K562 (cell line): ENCODE results near the gene GMPR2. TPM values are rescaled to one million over a fixed set of nuclear protein-coding genes. Genes with fewer than 3 reads are reported as not detected.
A peak's percentile ranks its signal among the peaks of the same experiment; 100 is the strongest.

ENCODE experiments used
- ATAC-seq: fragments of 200-7000 bp; cut with Tn5 transposase; 3 replicates; pipeline ENCODE4 v1.9.1; 2020; ENCODE audit warnings: moderate library complexity
- BruUV-seq: library from RNA; stranded (reverse); fragments of 400-500 nt; replicated peaks from 2 replicates; lab custom pipeline; 2021; lab: Mats Ljungman, UMichigan
- CTCF ChIA-PET: fragments of 300-600 bp; formaldehyde crosslinking; extraction: SDS; loops from one replicate; lab custom pipeline; 2021; ENCODE audit warnings: low intra/inter-chr PET ratio; lab: Yijun Ruan, JAX
- POLR2A ChIA-PET: fragments of 300-600, 350-650 bp; sonication (Branson Sonifier 250); formaldehyde crosslinking; extraction: SDS; loops from one replicate; lab custom pipeline; 2021; ENCODE audit warnings: antibody characterized with exemption, inconsistent platforms; lab: Yijun Ruan, JAX
- DNase-seq, 4 experiments: peaks; one replicate each; pipeline versions ENCODE4 v3.0.0 to v3.0.0-alpha.2; 2011 to 2018; ENCODE audit warnings: low spot score in 3 of 4, mixed read lengths in 3 of 4; ENCODE audit errors: extremely low read depth in 1 of 4
- FAIRE-seq: peaks from 2 replicates; lab custom pipeline; 2011; peaks lifted over from hg19 to GRCh38; lab: Jason Lieb, UNC
- H2AFZ ChIP-seq: 2 replicates; pipeline ENCODE4 v1.6.0; 2011; ENCODE audit warnings: low read depth, low read length, control low read depth, inconsistent platforms
- H3K27ac ChIP-seq: fragments of 200-600 bp; 3 replicates; pipeline ENCODE4 v1.8.0; 2011; ENCODE audit warnings: low read depth, mild to moderate bottlenecking, control low read depth, inconsistent platforms, low read length, moderate library complexity, mixed read lengths; ENCODE audit errors: extremely low read depth
- H3K27me3 ChIP-seq, 2 experiments: fragments of 300-600 bp in 1 of 2; 2 replicates in 1 of 2; 3 replicates in 1 of 2; pipeline versions ENCODE4 v1.6.0 to v1.8.0; 2011; ENCODE audit warnings: inconsistent platforms in 2 of 2, low read length in 2 of 2, mild to moderate bottlenecking in 1 of 2, mixed read lengths in 1 of 2, moderate library complexity in 1 of 2; ENCODE audit not compliant: control insufficient read depth in 2 of 2, insufficient read depth in 2 of 2
- H3K36me3 ChIP-seq: fragments of 300-600 bp; 3 replicates; pipeline ENCODE4 v1.8.0; 2011; ENCODE audit warnings: mild to moderate bottlenecking, low read length, inconsistent platforms; ENCODE audit not compliant: control insufficient read depth, insufficient read depth
- H3K4me1 ChIP-seq, 2 experiments: fragments of 200-600 bp in 1 of 2; replicated peaks in 1 of 2; 2 replicates in 1 of 2; 3 replicates in 1 of 2; pipeline versions ENCODE4 v1.5.1 to v1.8.0; 2011; ENCODE audit warnings: inconsistent platforms in 2 of 2, low read length in 2 of 2, mild to moderate bottlenecking in 1 of 2, mixed read lengths in 1 of 2, moderate library complexity in 1 of 2; ENCODE audit not compliant: control insufficient read depth in 2 of 2, insufficient read depth in 2 of 2
- H3K4me2 ChIP-seq: 2 replicates; pipeline ENCODE4 v1.6.1; 2011; ENCODE audit warnings: low read length, control low read depth, inconsistent platforms, mixed read lengths; ENCODE audit not compliant: insufficient read depth
- H3K4me3 ChIP-seq: fragments of 200-600 bp; sonication (generic), shearing (Covaris generic); 2 replicates; pipeline ENCODE4 v1.5.1; 2016; ENCODE audit warnings: control low read depth, inconsistent platforms
- H3K79me2 ChIP-seq: fragments of 200-600 bp; 3 replicates; pipeline ENCODE4 v1.8.0; 2011; ENCODE audit warnings: low read length, inconsistent platforms; ENCODE audit not compliant: control insufficient read depth, insufficient read depth
- H3K9ac ChIP-seq, 2 experiments: 2 replicates each; pipeline versions ENCODE4 v1.6.0 to v1.6.1; 2011; ENCODE audit warnings: low read depth in 2 of 2, low read length in 2 of 2, control low read depth in 1 of 2, inconsistent platforms in 1 of 2, mild to moderate bottlenecking in 1 of 2, mixed read lengths in 1 of 2; ENCODE audit not compliant: insufficient read depth in 1 of 2
- H3K9me1 ChIP-seq: one replicate; pipeline ENCODE4 v1.6.0; 2011; ENCODE audit warnings: inconsistent platforms, mild to moderate bottlenecking, low read length, moderate library complexity; ENCODE audit not compliant: control insufficient read depth, insufficient read depth
- H3K9me3 ChIP-seq: replicated peaks from 2 replicates; pipeline ENCODE4 v1.5.1; 2011; ENCODE audit warnings: low read depth, low read length, inconsistent platforms; ENCODE audit not compliant: control insufficient read depth, insufficient read depth
- H4K20me1 ChIP-seq: replicated peaks from 2 replicates; pipeline ENCODE4 v1.6.1; 2011; ENCODE audit warnings: low read length, inconsistent platforms, mixed read lengths; ENCODE audit not compliant: control insufficient read depth, insufficient read depth
- ATF3 ChIP-seq, 2 experiments: fragments of 450-650 bp in 1 of 2; sonication (generic) in 1 of 2; formaldehyde crosslinking in 1 of 2; IDR thresholded peaks in 1 of 2; conservative IDR thresholded peaks in 1 of 2; 2 replicates each; pipeline versions ENCODE4 v1.6.1 to v1.8.1; 2016 to 2023; ENCODE audit warnings: mild to moderate bottlenecking in 2 of 2, moderate library complexity in 2 of 2, inconsistent platforms in 1 of 2, missing genetic modification reagents in 1 of 2
- CTBP1 ChIP-seq: fragments of 450-650 bp; IDR thresholded peaks from 2 replicates; pipeline ENCODE4 v1.6.1; 2016; ENCODE audit warnings: borderline replicate concordance
- FOSL1 ChIP-seq: fragments of 200-800 bp; sonication (Bioruptor generic); conservative IDR thresholded peaks from 2 replicates; pipeline ENCODE4 v1.6.1; 2016; ENCODE audit warnings: missing genetic modification characterization, missing compliant biosample characterization
- KLF16 ChIP-seq: IDR thresholded peaks from 2 replicates; pipeline ENCODE4 v1.6.1; 2016; ENCODE audit warnings: antibody characterized with exemption
- MGA ChIP-seq: fragments of 450-650 bp; IDR thresholded peaks from 2 replicates; pipeline ENCODE4 v1.6.1; 2016; ENCODE audit warnings: mild to moderate bottlenecking, moderate library complexity
- NEUROD1 ChIP-seq: fragments of 150-350 bp; IDR thresholded peaks from 2 replicates; pipeline ENCODE4 v1.6.1; 2014; ENCODE audit warnings: borderline replicate concordance, low read length, low read depth; ENCODE audit not compliant: partially characterized antibody
- SPI1 ChIP-seq: IDR thresholded peaks from 2 replicates; pipeline ENCODE4 v1.6.1; 2011; ENCODE audit warnings: low read depth, low read length, control low read depth, borderline replicate concordance
- STAT5A ChIP-seq: IDR thresholded peaks from 2 replicates; pipeline ENCODE4 v1.6.1; 2012; ENCODE audit warnings: low read length, inconsistent platforms, borderline replicate concordance
- ZEB2 ChIP-seq: fragments of 450-650 bp; IDR thresholded peaks from 2 replicates; pipeline ENCODE4 v1.6.1; 2016
- ZZZ3 ChIP-seq: fragments of 450-650 bp; IDR thresholded peaks from 2 replicates; pipeline ENCODE4 v1.6.1; 2016; ENCODE audit warnings: antibody characterized with exemption, mild to moderate bottlenecking, moderate library complexity
- WGBS: fragments of 100-300 bp; shearing (Covaris generic); methylation state at CpG from one replicate; pipeline ENCODE4 v1.1.6; 2016; ENCODE audit warnings: low coverage, mixed read lengths; ENCODE audit not compliant: insufficient coverage; ENCODE audit errors: missing lambda C conversion rate; 5-methylcytosine and 5-hydroxymethylcytosine counted together
- in situ Hi-C: fragments of 300-500 bp; cut with MboI; formaldehyde crosslinking; loops from 4 replicates; pipeline ENCODE4 v1.15.0; 2018; ENCODE audit warnings: inconsistent platforms, mixed read lengths
- intact Hi-C: fragments of 100-400 bp; cut with micrococcal nuclease; formaldehyde crosslinking; loops from 2 replicates; pipeline ENCODE4 v1.14.2; 2022
- polyA plus RNA-seq, 8 experiments: library from polyadenylated mRNA; depleted of rRNA in 4 of 8; stranded (reverse) in 5 of 8; unstranded in 3 of 8; fragments of >200 nt; fragmentation: Nextera tagmentation in 2 of 8; fragmentation: Illumina TruSeq in 1 of 8; extraction: Ambion mirVana in 2 of 8; extraction: Trizol in 1 of 8; gene quantifications; 2 replicates each; pipeline versions ENCODE4 v1.2.1 to v1.2.3, GENCODE V29; 2011 to 2014; ENCODE audit warnings: inconsistent platforms in 1 of 8, missing spikeins in 1 of 8
- total RNA-seq, 7 experiments: library from RNA; depleted of rRNA in 6 of 7; stranded (reverse); fragments of >200 nt in 6 of 7; fragmentation: Illumina TruSeq in 2 of 7; extraction: Trizol in 2 of 7; gene quantifications; 2 replicates each; pipeline versions ENCODE4 v1.2.1 to v1.2.3, GENCODE V29; 2011 to 2021; ENCODE audit warnings: low replicate concordance in 1 of 7

GMPR2 gene
- total and polyA plus RNA-seq, 9 of the 15 experiments (the other 6 are each of a cell fraction or from before 2014, with no cell fraction given) = 26.4 to 67.4 (median 36.3) TPM

GRCh38 chr14:24274101-24274543 is 41.4 kb downstream of the GMPR2 start:
- BruUV-seq = no TSS peak
- Histone ChIP-seq H3K79me2 (peaks cover 9% of the 10 kb centered on the region; the same call in 1 of the 3 replicates), H3K9me3 (no peaks in the 10 kb centered on the region), H3K27ac (peak overlapping the region; percentile 45; the same call in 1 of the 3 replicates), H3K9ac (no peak overlapping the region; a peak in 1 of 4 replicates), H3K4me2 (peak overlapping the region; percentile 52), H3K4me1 (peaks cover 27 to 29% of the 10 kb centered on the region in 2 experiments; a peak in 4 of 5 replicates), H3K9me1 (peaks cover 2% of the 10 kb centered on the region), H3K27me3 (no peaks in the 10 kb centered on the region), H2AFZ (0 out of 2 replicates have a peak overlapping the region, but pooled peaks have one; percentile 19), H4K20me1 (no peaks in the 10 kb centered on the region; the same call in 1 of the 2 replicates), H3K36me3 (no peaks in the 10 kb centered on the region; the same call in 2 of the 3 replicates), H3K4me3 (no peak overlapping the region)
- in situ Hi-C loops (no loop called here), intact Hi-C loops (no loop called here)
- CTCF ChIA-PET = no interaction called here
- 18% methylated on average over 3 of the region's 3 CpGs for WGBS
- peak in 2 of 4 experiments; percentile 48 to 71 for DNase-seq
- no peak for ATAC-seq
- peak; percentile 46 for FAIRE-seq
- POLR2A ChIA-PET = interaction anchor here (0.6 to 1.2 kb wide), 3 partner anchors 11 to 39 kb away, joined by 3 to 4 read pairs (median 3); partner anchors contain the start of gene TGM1
- TF ChIP-seq MGA = no peak
- TF ChIP-seq ATF3 (IDR thresholded peaks at IDR 0.05) = peak; percentile 49; the same call in 1 of the 2 replicates
- no peak for TF ChIP-seq ATF3 (CRISPR knock-in tag; conservative IDR thresholded peaks at IDR 0.05)
- no peak for TF ChIP-seq ZZZ3
- TF ChIP-seq ZEB2 = peak; percentile 91
- peak; percentile 82 for TF ChIP-seq SPI1
- TF ChIP-seq NEUROD1 = no peak
- TF ChIP-seq STAT5A = peak; percentile 43; the same call in 1 of the 2 replicates
- TF ChIP-seq FOSL1 = no peak
- peak; percentile 78; the same call in 1 of the 2 replicates for TF ChIP-seq CTBP1
- TF ChIP-seq KLF16 = peak; percentile 30; the same call in 1 of the 2 replicates
